Measurements from ENCODE around the gene CYB5R3.
"Not testable (repeated sequence)": the region's sequence is repeated elsewhere in the genome, so short reads cannot be mapped to it uniquely, and the experiment has no call there.

The CYB5R3 gene

DNA sequence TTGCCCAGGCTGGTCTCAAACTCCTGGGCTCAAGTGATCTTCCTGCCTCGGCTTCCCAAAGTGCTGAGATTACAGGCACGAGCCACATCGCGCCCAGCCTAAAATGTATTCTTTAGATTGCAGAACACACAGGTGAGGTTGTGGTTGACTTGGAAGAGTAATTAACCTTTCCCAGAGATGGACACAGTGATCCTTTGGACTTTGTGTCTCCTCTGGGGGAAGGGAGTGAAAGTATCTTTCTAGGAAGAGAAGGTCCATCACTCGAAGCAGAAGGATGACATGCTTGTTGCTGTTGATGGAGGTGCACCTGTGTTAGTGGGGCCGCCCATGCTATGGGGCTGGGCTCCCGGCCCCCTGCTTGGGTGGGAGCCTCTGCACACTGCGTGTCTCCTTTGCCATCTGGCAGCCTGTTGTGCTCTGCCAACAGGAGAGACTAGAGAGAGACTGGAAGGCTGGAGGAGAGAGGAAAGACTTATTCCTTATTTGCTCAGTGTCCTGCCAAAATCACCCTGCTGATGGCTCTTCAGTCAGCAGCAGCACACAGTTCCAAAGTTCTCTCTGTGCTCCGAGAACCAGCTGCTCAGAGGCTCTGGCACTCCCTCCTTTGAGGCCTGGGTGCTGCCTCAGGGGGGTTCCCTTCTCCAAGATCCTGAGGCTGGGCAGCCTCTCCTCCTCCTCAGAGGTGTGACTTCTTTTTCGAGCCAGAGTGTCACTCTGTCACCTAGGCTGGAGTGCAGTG is 33.1 kb upstream of the CYB5R3 start:
- H3K4me3 ChIP-seq, result no peak overlapping the region
- peak overlapping the region in 11 of 21 experiments; percentile 1 to 72 (median 57) for H3K27ac ChIP-seq

DNA sequence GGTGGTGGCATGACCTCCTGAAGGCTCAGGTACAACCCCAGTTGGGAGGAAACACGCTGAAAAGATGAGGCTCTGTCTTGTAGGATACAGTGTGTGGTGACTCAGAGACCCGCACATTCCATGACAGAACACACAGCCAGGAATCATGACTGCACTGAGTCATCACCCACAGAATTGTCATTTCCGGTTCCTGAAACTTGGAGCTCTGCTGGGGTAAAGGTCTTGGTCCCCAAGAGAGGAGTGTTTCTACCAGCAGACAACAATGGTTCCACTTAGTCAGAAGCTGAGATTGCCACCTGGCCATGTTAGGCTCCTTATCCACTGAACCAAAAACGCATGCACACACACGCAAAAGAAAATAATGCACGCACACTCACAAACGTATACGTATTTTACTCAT is 31.5 kb upstream of the CYB5R3 start:
- peak overlapping the region in 17 of 21 experiments; percentile 4 to 87 (median 38) for H3K27ac ChIP-seq
- no peak overlapping the region for H3K4me3 ChIP-seq

DNA sequence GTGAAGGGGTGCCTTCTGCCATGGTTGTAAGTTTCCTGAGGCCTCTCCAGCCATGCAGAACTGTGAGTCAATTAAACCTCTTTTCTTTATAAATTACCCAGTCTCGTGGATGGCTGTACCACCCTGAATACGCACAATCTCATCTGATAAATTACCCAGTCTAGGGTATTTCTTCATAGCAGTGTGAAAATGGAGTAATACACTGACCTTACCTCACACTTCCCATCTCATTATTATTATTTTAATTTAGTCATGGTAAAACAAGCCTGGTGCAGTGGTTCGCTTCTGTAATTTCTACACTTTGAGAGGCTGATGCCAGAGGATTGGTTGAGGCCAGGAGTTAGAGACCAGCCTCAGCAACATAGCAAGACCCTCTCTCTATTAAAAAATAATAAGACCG is 30.5 kb upstream of the CYB5R3 start:
- H3K27ac ChIP-seq, result peak overlapping the region in 8 of 21 experiments; percentile 23 to 87 (median 50)

DNA sequence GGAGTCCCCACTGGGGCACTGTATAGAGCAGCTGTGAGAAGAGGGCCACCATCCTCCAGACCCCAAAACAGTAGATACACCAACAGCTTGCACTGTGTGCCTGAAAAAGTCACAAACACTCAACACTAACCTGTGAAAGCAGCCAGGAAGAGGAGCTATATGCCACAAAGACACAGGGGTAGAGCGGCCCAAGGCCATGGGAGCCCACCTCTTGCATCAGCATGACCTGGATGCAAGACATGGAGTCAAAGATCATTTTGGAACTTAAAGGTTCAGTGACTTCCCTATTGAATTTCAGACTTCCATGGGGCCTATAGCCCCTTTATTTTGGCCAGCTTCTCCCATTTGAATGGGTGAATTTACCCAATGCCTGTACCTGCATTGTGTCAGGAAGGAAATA is 29.7 kb upstream of the CYB5R3 start:
- Histone ChIP-seq H3K27ac (peak overlapping the region in 7 of 21 experiments; percentile 0 to 87 (median 43)), H3K4me3 (no peak overlapping the region)

More for the DNA sequence above, 30.5 kb upstream of the CYB5R3 start:
- no peak overlapping the region for H3K4me3 ChIP-seq

DNA sequence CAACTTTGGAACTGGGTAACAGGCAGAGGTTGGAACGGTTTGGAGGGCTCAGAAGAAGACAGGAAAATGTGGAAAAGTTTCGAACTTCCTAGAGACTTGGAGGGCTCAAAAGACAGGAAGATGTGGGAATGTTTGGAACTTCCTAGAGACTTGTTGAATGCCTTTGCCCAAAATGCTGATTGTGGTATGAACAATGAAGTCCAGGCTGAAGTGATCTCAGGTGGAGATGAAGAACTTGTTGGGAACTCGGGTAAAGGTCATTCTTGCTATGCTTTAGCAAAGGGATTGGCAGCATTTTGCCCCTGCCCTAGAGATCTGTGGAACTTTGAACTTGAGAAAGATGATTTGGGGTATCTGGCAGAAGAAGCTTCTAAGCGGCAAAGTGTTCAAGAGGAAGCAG is 28.7 kb upstream of the CYB5R3 start:
- H3K27ac ChIP-seq, result peak overlapping the region in 9 of 21 experiments; percentile 0 to 81 (median 43)
- not testable (repeated sequence) for H3K4me3 ChIP-seq

DNA sequence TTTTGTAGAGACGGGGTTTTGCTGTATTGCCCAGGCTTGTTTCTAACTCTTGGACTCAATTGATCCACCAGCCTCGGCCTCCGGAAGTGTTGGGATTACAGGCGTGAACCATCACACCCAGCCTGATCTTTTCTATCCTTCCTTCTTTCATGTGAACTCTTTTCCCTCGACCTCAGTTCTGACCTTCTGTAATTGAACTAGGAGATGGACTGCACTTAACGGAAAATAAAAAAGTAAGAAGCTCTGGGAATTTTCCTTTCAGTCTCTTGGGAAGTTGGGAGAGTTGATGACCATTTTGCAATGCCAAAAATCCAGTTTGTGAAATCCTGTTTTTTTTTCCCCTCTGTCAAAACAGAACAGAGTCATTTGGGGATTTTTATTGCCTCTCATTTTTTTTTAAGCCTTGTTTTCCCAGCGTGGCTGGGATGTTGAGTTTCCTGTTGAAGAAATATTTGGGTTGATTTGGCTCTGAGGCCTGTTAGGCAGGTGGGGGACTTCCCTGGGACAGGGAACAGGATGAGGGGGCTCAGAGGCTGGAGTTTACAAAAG is 26.9 kb upstream of the CYB5R3 start:
- peak overlapping the region in 18 of 21 experiments; percentile 10 to 84 (median 71) for H3K27ac ChIP-seq
- no peak overlapping the region for H3K4me3 ChIP-seq

DNA sequence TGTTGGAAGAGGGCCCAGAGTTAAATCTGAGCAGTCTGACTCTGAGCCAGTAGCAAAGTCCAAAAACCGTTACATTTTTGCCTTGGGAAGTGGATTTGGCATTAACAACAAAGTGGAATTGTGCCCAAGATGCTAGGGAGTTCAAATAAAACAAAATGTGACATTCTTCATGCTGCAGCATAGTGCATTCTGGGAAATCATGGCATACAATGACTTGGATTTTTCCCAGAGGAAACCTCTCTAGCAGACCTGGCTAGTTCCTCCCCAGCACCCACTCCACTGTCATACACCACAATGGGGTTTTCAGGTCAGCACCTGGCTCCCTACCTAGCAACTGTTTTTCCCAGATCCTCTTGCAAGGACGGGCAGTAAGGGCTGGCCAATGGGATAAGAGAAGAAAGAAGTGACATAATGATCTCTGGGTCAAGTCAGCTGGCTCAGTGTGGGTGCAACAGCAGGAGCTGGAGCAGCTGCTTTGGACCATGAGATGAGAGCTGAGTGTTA is 24.8 kb upstream of the CYB5R3 start:
- Histone ChIP-seq H3K27ac (peak overlapping the region in 1 of 21 experiments; percentile 38), H3K4me3 (no peak overlapping the region)

DNA sequence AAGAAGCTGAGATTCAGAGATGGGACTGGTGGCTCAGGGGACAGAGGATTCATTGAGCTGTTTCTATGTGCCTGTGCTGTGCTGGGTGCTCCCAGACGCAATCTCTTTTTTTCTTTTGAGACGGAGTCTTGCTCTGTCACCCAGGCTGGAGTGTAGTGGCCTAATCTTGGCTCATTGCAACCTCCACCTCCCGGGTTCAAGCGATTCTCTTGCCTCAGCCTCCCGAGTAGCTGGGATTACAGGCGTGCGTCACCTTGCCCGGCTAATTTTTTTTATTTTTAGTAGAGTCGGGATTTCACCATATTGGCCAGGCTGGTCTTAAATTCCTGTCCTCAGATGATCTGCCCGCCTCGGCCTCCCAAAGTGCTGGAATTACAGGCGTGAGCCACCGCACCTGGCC is 23.9 kb upstream of the CYB5R3 start:
- H3K27ac ChIP-seq, result peak overlapping the region in 1 of 21 experiments; percentile 38

DNA sequence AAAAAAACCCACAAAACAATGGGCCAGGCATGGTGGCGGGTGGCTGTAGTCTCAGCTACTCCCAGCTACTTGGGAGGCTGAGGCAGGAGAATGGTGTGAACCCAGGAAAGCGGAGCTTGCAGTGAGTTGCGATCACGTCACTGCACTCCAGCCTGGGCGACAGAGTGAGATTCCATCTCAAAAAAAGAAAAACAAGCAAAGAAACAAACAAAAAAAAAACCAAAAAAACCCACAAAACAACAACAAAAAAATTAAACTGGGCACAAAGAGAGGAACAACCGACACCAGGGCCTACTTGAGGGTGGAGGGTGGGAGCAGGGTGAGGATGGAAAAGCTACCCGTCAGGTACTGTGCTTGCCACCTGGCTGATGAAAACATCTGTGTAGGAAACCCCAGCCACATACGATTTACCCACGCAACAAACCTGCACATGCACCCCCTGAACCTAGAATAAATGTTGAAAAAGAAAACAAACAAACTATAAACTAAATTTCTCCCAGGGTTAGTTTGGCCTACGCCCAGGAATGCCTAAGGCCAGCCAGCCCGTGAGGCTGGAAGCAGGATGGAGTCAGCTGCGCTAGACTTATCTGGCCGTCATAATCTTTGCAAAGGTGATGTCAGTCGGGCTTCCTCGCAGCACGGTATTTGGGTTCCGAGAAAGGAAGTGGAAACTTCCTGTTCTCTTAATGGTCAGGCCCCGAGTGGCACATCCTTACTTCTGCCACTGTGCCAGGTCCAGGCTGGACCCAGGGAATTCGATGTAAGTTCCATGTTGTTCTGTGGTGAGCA is 21.9 kb upstream of the CYB5R3 start:
- Histone ChIP-seq H3K4me3 (no peak overlapping the region), H3K27ac (peak overlapping the region in 3 of 21 experiments; percentile 28 to 46 (median 29))

More for the DNA sequence above, 23.9 kb upstream of the CYB5R3 start:
- not testable (repeated sequence) for H3K4me3 ChIP-seq

DNA sequence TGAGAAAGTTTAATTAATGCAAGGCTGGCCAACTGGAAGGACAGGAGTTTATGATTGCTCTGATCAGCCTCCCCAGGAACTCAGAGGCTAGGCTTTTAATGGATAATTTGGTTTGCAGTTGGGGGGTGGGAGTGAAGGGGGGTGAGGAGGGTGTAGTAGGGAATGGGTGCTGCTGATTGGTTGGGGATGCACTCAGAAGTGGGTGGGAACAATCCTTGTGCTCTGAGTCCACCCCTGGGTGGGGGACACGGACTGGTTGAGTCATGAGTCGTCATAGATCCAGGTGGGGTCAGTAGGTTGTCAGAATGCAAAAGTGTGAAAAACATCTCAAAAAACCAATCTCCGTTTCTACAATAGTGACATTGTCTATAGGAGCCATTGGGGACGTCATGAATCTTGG is 20.9 kb upstream of the CYB5R3 start:
- Histone ChIP-seq H3K4me3 (no peak overlapping the region), H3K27ac (no peak overlapping the region)

DNA sequence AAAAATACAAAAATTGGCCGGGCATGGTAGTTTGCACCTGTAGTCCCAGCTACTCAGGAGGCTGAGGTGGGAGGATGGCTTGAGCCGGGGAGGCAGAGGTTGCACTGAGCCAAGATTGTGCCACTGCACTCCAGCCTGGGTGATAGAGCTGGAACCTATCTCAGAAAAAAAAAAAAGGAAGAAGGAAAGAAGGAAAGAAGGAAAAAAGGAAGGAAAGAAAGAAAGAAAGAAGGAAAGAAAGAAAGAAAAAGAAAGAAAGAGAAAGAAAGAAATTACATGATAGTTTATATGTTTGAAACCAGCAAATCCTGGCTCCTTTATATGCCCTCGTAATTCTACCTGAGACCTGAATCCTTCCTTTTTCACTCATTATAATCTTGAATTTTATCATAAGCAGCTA is 17.2 kb upstream of the CYB5R3 start:
- H3K4me3 ChIP-seq, H3K27ac ChIP-seq: not testable (repeated sequence)

DNA sequence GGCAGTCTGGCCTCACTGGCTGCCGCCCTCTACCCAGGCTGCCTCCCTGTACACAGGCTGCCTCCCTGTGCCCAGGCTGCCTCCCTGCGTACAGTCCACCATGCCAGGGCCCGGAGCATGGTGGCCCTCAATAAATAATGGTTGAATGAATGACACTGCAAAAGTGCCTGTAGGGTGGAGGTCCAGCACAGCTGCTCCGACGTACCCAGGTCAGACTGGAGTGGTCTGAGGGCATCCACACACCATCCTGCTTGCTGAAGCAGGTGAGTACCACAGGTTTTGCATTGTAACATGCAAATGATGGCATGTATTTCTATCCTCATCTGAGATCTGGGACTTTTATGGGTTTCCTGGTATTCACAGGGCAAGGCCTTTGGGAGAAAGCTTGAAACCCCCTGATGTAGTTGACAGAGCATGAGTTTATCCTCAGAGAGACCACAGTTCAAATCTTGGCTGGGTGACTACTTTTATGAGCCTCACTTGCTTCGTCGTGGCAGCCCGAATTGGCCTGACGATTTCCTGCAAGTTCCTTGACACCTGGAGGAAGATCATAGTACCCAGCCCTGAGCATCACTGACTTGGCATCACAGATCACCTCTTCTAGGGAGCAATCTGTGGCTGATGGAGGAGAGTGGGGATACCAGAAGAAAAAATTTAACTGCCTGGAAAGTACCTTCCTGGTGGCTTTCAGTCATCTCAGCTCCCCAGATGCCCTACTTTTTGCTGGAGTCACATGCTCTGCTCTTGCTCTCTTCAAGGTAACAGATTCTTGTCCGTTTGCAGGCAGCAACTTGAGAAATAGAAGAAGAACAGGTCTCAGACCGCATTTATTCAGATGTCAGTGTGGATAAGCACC is 16.0 kb upstream of the CYB5R3 start:
- no peak overlapping the region for H3K4me3 ChIP-seq
- H3K27ac ChIP-seq, result peak overlapping the region in 4 of 21 experiments; percentile 8 to 59 (median 31)

DNA sequence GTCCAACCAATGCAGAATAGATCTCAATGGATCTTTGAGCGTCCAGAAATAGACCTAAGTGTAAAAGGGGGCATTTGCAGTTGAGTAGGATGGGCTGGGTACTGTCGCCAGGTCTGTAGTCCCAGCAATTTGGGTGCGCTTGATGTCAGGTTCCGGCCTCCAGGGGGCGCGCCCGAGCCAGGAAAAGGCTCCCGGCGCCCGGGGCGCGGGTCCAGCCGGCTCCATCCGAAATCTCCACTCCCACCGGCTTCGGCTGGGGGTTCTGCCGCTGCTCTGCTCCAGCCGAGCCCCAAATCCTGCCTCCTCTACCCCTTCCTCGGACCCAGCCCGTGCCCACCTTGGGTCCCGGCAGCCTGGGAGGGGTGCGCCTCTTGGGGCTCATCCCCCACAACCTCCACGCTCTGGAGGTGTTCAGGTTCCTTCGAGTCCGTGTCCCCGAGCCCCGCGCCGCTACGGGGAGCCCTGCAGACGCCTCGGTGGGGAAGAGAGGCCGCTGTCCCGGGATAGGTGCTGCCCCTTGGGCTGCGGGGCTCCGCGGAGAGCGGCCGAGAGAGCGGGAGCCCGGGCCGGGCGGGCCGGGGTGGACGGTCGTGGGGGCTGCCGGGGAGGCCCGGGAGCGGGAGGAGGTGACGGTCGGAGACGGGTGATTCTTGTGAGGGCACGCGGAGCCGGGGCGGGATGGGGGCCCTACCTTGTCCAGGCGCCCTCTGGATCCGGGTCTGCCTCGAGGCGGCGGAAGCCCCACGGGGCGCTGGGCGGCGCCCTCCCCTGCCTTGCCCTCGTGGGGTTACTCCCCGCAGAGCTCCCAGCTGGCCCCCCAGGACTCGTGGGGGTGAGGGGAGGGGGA is 13.0 kb upstream of the CYB5R3 start:
- Histone ChIP-seq H3K27ac (peak overlapping the region in 14 of 21 experiments; percentile 1 to 79 (median 60)), H3K4me3 (peak overlapping the region; percentile 26 to 43 (median 37))

DNA sequence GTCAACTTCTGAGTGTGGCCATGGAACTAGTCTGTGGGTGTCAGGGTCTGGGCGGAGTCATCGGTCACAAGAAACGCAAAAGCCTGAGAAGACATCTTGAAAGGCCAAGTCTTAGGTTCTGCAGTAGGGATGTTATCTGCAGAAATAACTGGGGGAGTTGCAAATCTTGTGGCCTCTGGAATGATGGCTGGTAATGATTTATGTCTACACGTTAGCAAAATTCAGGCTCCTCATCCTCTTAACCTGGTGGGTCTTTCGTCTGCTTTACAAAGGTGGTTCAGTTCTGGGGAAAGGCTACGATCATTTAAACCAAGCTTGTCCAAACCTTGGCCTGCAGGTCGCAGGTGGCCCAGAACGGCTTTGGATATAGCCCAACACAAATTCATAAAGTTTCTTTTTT is 7.4 kb upstream of the CYB5R3 start:
- H3K4me3 ChIP-seq, result no peak overlapping the region
- H3K27ac ChIP-seq, result no peak overlapping the region

DNA sequence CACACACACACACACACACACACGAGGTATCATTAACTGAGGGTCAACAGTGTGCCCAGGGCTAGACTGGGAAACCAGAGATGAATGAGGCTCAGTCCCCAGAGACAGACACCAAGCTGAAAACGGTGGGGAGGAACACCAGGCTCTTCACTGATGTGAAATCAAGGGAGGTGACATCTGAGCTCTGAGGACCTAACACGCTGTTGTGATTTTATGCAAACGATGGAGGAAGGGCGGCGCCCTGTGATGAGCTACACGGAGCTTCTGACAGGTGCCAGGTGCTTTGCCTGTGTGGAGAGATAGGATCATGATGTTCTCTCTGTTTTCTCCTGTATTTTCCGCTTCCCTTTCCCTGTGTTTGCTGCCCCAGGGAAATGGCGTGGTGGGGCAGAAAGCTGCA is 6.5 kb upstream of the CYB5R3 start:
- Histone ChIP-seq H3K27ac (peak overlapping the region in 2 of 21 experiments; percentile 10 to 36), H3K4me3 (no peak overlapping the region)

DNA sequence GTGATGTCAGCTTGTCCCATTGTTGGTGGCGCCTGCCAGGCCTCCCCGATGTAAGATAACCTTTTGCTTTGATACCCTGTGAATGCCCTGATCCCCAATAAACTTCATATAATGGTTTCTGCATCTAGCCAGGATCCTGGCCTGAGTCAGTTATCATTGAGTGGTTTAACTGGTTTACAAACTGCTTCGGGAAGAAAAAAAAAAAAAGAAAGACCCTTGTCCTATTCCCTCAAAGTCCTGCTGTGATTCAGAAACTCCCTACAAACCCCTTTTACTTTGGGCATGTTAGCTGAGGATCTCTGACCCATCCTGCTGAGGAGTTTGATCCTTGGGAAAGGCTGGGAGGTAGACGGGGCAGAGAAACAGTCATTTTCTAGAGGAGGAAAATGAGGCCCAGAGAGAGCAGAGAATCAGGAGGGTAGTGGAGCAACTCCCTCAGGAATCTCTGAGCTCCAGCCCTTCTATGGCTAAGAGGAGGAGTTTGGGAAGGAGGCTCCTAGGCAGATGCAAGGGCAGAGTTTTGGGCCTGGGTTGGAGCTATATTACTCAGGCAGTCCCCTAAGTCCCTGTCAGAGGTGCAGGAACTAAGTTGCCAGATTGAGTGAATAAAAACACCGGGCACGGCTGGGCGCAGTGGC is 5.4 kb upstream of the CYB5R3 start:
- H3K27ac ChIP-seq, result no peak overlapping the region
- no peak overlapping the region for H3K4me3 ChIP-seq

DNA sequence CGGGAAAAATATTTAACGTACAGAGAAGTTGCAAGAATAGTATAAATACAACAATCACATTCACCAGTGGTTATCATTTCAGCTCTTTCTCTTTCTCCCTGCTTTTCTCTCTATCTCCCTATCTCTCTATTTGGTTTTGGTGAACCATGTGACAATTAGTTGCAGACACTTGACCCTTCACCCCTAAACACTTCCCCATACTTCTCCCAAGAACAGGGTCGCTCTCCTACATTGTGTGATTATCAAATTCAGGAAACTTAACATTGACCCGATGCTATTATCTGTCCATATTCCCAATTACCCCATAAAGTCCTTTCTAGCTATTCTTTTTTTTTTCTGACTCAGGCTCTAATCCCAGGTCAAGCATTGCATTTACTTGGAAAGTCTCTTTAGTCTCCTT is 4.8 kb upstream of the CYB5R3 start:
- Histone ChIP-seq H3K4me3 (no peak overlapping the region), H3K27ac (no peak overlapping the region)

DNA sequence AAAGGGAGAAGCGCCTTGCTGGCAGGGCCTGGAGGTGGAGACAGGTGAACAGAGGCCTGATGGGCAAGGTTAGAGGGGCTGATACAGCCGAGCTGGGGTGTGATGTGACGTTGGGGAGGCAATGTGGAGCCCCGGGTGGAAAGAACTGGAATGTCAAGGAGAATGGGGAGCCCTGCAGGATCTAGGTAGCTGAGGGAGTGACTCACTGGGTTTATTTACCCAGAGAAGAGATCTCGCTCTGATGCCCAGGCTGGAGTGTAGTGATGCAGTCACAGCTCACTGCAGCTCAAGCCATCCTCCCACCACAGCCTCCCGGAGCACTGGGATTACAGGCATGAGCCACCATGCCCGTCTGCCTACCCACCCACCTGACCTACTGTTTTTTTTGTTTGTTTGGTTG is 1.9 kb upstream of the CYB5R3 start:
- H3K4me3 ChIP-seq, result no peak overlapping the region
- no peak overlapping the region for H3K27ac ChIP-seq
